GM19240 (cell line): ENCODE measurements around the gene CCDC88A.
"Not testable (repeated sequence)": the region's sequence is repeated elsewhere in the genome, so short reads cannot be mapped to it uniquely, and the experiment has no call there.

Experiments used
- DNase-seq: peaks from one replicate; pipeline ENCODE4 v3.0.0; 2011; ENCODE audit warnings: low spot score; ENCODE audit not compliant: insufficient read length

The CCDC88A gene

GRCh38 chr2:55391615-55392242 is 27.9 kb downstream of the CCDC88A start:
- no peak for DNase-seq

- no peak for DNase-seq
Measured at GRCh38 chr2:55391155-55391554, 28.5 kb downstream of the CCDC88A start.

- not testable (repeated sequence) for DNase-seq
Measured at GRCh38 chr2:55385516-55385915, 34.1 kb downstream of the CCDC88A start.

- no peak for DNase-seq
Measured at GRCh38 chr2:55384786-55385185, 34.9 kb downstream of the CCDC88A start.

- no peak for DNase-seq
Measured at GRCh38 chr2:55371376-55371775, 48.3 kb downstream of the CCDC88A start.

GRCh38 chr2:55370208-55370607 is 49.4 kb downstream of the CCDC88A start:
- DNase-seq, result no peak

GRCh38 chr2:55365303-55365702 is 54.4 kb downstream of the CCDC88A start:
- no peak for DNase-seq

- DNase-seq, result no peak
Measured at GRCh38 chr2:55364189-55365055, 55.2 kb downstream of the CCDC88A start.

- no peak for DNase-seq
Measured at GRCh38 chr2:55363636-55364035, 56.0 kb downstream of the CCDC88A start.

GRCh38 chr2:55361465-55362189 is 58.0 kb downstream of the CCDC88A start:
- no peak for DNase-seq

GRCh38 chr2:55358451-55358850 is 61.2 kb downstream of the CCDC88A start:
- DNase-seq, result no peak

GRCh38 chr2:55357927-55358326 is 61.7 kb downstream of the CCDC88A start:
- no peak for DNase-seq

- no peak for DNase-seq
Measured at GRCh38 chr2:55357164-55357563, 62.5 kb downstream of the CCDC88A start.

GRCh38 chr2:55356136-55356535 is 63.5 kb downstream of the CCDC88A start:
- DNase-seq, result not testable (repeated sequence)

GRCh38 chr2:55355451-55355850 is 64.2 kb downstream of the CCDC88A start:
- DNase-seq, result no peak

GRCh38 chr2:55351672-55352071 is 68.0 kb downstream of the CCDC88A start:
- DNase-seq, result no peak

- DNase-seq, result no peak
Measured at GRCh38 chr2:55345064-55345463, 74.6 kb downstream of the CCDC88A start.

- DNase-seq, result no peak
Measured at GRCh38 chr2:55338268-55338667, 81.4 kb downstream of the CCDC88A start.

GRCh38 chr2:55334728-55335127 is 84.9 kb downstream of the CCDC88A start:
- DNase-seq, result no peak

- no peak for DNase-seq
Measured at GRCh38 chr2:55330541-55331297, 88.9 kb downstream of the CCDC88A start.

GRCh38 chr2:55327470-55328230 is 92.0 kb downstream of the CCDC88A start:
- no peak for DNase-seq
